Stimulated activated CD8-positive, alpha-beta memory T cell treated with anti-CD3 and anti-CD28 coated beads, Interleukin-2, amount 100 ng/mL, for 1 hour (primary cell): ENCODE results near the gene NAGLU.

Experiments used
- DNase-seq, 2 donors: peaks; one replicate each; pipeline ENCODE4 v3.0.0-alpha.2; 2020; ENCODE audit warnings: low read depth in 2 of 2

NAGLU gene

GRCh38 chr17:42536048-42536371 is at the start of gene NAGLU:
Gene NAGLU (plus strand): TSS chr17:42536241. CDS start chr17:42536273, 32 bp downstream.
- DNase-seq: peak; percentile 62 to 73

GRCh38 chr17:42488032-42488431 is 48.0 kb upstream of the NAGLU start:
- no peak for DNase-seq

- DNase-seq: no peak
Observed at GRCh38 chr17:42493319-42493718, 42.7 kb upstream of the NAGLU start.

GRCh38 chr17:42494673-42495072 is 41.4 kb upstream of the NAGLU start:
- no peak for DNase-seq

- DNase-seq: no peak
Observed at GRCh38 chr17:42498828-42499227, 37.2 kb upstream of the NAGLU start.

GRCh38 chr17:42502091-42502490 is 34.0 kb upstream of the NAGLU start:
- no peak for DNase-seq

GRCh38 chr17:42502926-42503325 is 33.1 kb upstream of the NAGLU start:
- no peak for DNase-seq

- no peak for DNase-seq
Observed at GRCh38 chr17:42507671-42508070, 28.4 kb upstream of the NAGLU start.

- DNase-seq: no peak
Observed at GRCh38 chr17:42508426-42509165, 27.4 kb upstream of the NAGLU start.

- DNase-seq: no peak
Observed at GRCh38 chr17:42509409-42509808, 26.6 kb upstream of the NAGLU start.

GRCh38 chr17:42509841-42510240 is 26.2 kb upstream of the NAGLU start:
- no peak for DNase-seq

GRCh38 chr17:42512246-42512645 is 23.8 kb upstream of the NAGLU start:
- no peak for DNase-seq

GRCh38 chr17:42512733-42513251 is 23.2 kb upstream of the NAGLU start:
- no peak for DNase-seq

- DNase-seq: no peak
Observed at GRCh38 chr17:42513686-42514085, 22.4 kb upstream of the NAGLU start.

- DNase-seq: no peak
Observed at GRCh38 chr17:42514279-42514678, 21.8 kb upstream of the NAGLU start.

GRCh38 chr17:42514867-42515266 is 21.2 kb upstream of the NAGLU start:
- DNase-seq: no peak

GRCh38 chr17:42517516-42517915 is 18.5 kb upstream of the NAGLU start:
- DNase-seq: peak; percentile 63 to 68

- no peak for DNase-seq
Observed at GRCh38 chr17:42518046-42518754, 17.8 kb upstream of the NAGLU start.

- no peak for DNase-seq
Observed at GRCh38 chr17:42518755-42519545, 17.1 kb upstream of the NAGLU start.

- no peak for DNase-seq
Observed at GRCh38 chr17:42519546-42520491, 16.2 kb upstream of the NAGLU start.

GRCh38 chr17:42520540-42520951 is 15.5 kb upstream of the NAGLU start:
- no peak for DNase-seq
